Endothelial cell of umbilical vein (primary cell): ENCODE results near the gene GLI3. TPM values are rescaled to one million over a fixed set of nuclear protein-coding genes. Genes with fewer than 3 reads are reported as not detected.

Experiments used
- BruUV-seq: library from RNA; stranded (reverse); fragments of 400-500 nt; replicated peaks from 2 replicates; lab custom pipeline; 2021; lab: Mats Ljungman, UMichigan
- CTCF ChIA-PET: fragments of 300-600, 350-600 bp; sonication (Branson Sonifier 250); formaldehyde crosslinking; loops from one replicate; lab custom pipeline; 2021; ENCODE audit warnings: antibody characterized with exemption, inconsistent platforms; lab: Charles Lee
- POLR2A ChIA-PET: fragments of 300-600, 350-600 bp; sonication (Branson Sonifier 250); formaldehyde crosslinking; loops from one replicate; lab custom pipeline; 2021; ENCODE audit warnings: antibody characterized with exemption, inconsistent platforms; lab: Charles Lee
- DNase-seq: peaks from one replicate; pipeline ENCODE4 v3.0.0-alpha.2; 2011; ENCODE audit warnings: low read depth, low spot score
- FAIRE-seq: peaks from 2 replicates; lab custom pipeline; 2011; peaks lifted over from hg19 to GRCh38; lab: Jason Lieb, UNC
- H2AFZ ChIP-seq: 2 replicates; pipeline ENCODE4 v1.6.0; 2012; ENCODE audit warnings: low read depth, low read length, control low read depth, inconsistent platforms
- H3K27ac ChIP-seq: 2 replicates; pipeline ENCODE4 v1.5.1; 2011; ENCODE audit warnings: low read depth, mild to moderate bottlenecking, control low read depth, low read length, moderate library complexity; ENCODE audit not compliant: insufficient read depth
- H3K27me3 ChIP-seq, 2 experiments: 2 replicates each; pipeline versions ENCODE4 v1.6.0 to v1.6.1; 2011; ENCODE audit warnings: low read length in 2 of 2, mixed read lengths in 1 of 2; ENCODE audit not compliant: control insufficient read depth in 2 of 2, insufficient read depth in 2 of 2
- H3K36me3 ChIP-seq, 2 experiments: 2 replicates in 1 of 2; 3 replicates in 1 of 2; pipeline ENCODE4 v1.5.1; 2011; ENCODE audit warnings: low read length in 2 of 2, mild to moderate bottlenecking in 1 of 2, moderate library complexity in 1 of 2; ENCODE audit not compliant: control insufficient read depth in 2 of 2, insufficient read depth in 2 of 2; ENCODE audit errors: extremely low read depth in 1 of 2
- H3K4me1 ChIP-seq: 3 replicates; pipeline ENCODE4 v1.5.1; 2011; ENCODE audit warnings: mild to moderate bottlenecking, low read length; ENCODE audit not compliant: control insufficient read depth, insufficient read depth; ENCODE audit errors: extremely low read depth
- H3K4me2 ChIP-seq: 2 replicates; pipeline ENCODE4 v1.6.1; 2011; ENCODE audit warnings: low read length, control low read depth, mixed read lengths; ENCODE audit not compliant: insufficient read depth
- H3K4me3 ChIP-seq, 3 experiments: fragments of 200-600 bp in 1 of 3; sonication (generic), shearing (Covaris generic) in 1 of 3; replicated peaks in 1 of 3; 2 replicates each; pipeline ENCODE4 v1.5.1; 2011 to 2016; ENCODE audit warnings: control low read depth in 3 of 3, low read length in 3 of 3, mild to moderate bottlenecking in 2 of 3, inconsistent platforms in 1 of 3, low read depth in 1 of 3, moderate library complexity in 1 of 3; ENCODE audit not compliant: insufficient read depth in 1 of 3
- H3K79me2 ChIP-seq: 2 replicates; pipeline ENCODE4 v1.6.0; 2012; ENCODE audit warnings: low read length, inconsistent platforms; ENCODE audit not compliant: control insufficient read depth, insufficient read depth
- H3K9ac ChIP-seq: replicated peaks from 2 replicates; pipeline ENCODE3; 2011; ENCODE audit warnings: low read length, control low read depth; ENCODE audit not compliant: insufficient read depth; ENCODE audit errors: extremely low read depth
- H3K9me1 ChIP-seq: replicated peaks from 3 replicates; pipeline ENCODE4 v1.6.0; 2011; ENCODE audit warnings: mild to moderate bottlenecking, low read length; ENCODE audit not compliant: control insufficient read depth, insufficient read depth; ENCODE audit errors: extremely low read depth
- H3K9me3 ChIP-seq: replicated peaks from 2 replicates; pipeline ENCODE4 v1.5.1; 2012; ENCODE audit warnings: low read length, inconsistent platforms; ENCODE audit not compliant: control insufficient read depth, insufficient read depth
- H4K20me1 ChIP-seq: replicated peaks from 2 replicates; pipeline ENCODE3; 2011; ENCODE audit warnings: mild to moderate bottlenecking, low read length; ENCODE audit not compliant: control insufficient read depth, insufficient read depth; ENCODE audit errors: extremely low read depth
- EZH2 ChIP-seq: IDR thresholded peaks from 2 replicates; pipeline ENCODE4 v1.6.1; 2012; ENCODE audit warnings: borderline replicate concordance, low read depth, mild to moderate bottlenecking, moderate library complexity, low read length, inconsistent platforms; ENCODE audit not compliant: severe bottlenecking
- FOS ChIP-seq: IDR thresholded peaks from 2 replicates; pipeline ENCODE4 v1.6.1; 2011; ENCODE audit warnings: mild to moderate bottlenecking, low read length, moderate library complexity, borderline replicate concordance; ENCODE audit not compliant: insufficient read depth
- GATA2 ChIP-seq: IDR thresholded peaks from 2 replicates; pipeline ENCODE4 v1.7.0; 2011; ENCODE audit warnings: low read depth, mild to moderate bottlenecking, moderate library complexity, mixed read lengths, low read length; ENCODE audit not compliant: insufficient read length, insufficient read depth
- JUN ChIP-seq: IDR thresholded peaks from 2 replicates; pipeline ENCODE4 v1.6.1; 2011; ENCODE audit warnings: borderline replicate concordance, low read depth; ENCODE audit not compliant: insufficient read length, insufficient read depth
- MAX ChIP-seq: IDR thresholded peaks from 2 replicates; pipeline ENCODE4 v1.6.1; 2011; ENCODE audit not compliant: insufficient read depth, insufficient read length
- MYC ChIP-seq: IDR thresholded peaks from one replicate; pipeline ENCODE4 v1.6.1; 2011; ENCODE audit warnings: mild to moderate bottlenecking, low read depth, low read length
- POLR2A ChIP-seq: IDR thresholded peaks from 2 replicates; pipeline ENCODE4 v1.6.1; 2012; ENCODE audit warnings: low read depth, mild to moderate bottlenecking, control low read depth, low read length
- POLR2AphosphoS5 ChIP-seq: IDR thresholded peaks from 2 replicates; pipeline ENCODE4 v1.6.1; 2012; ENCODE audit warnings: low read depth, mild to moderate bottlenecking, control low read depth, low read length, moderate library complexity; ENCODE audit not compliant: insufficient read depth
- dilution Hi-C: fragments of 300-500 bp; cut with MboI; formaldehyde crosslinking; loops from one replicate; pipeline ENCODE4 v1.15.0; 2019; ENCODE audit warnings: low sequenced_read_pairs; ENCODE audit not compliant: extremely low pct_ligation_motif_present
- intact Hi-C: fragments of 100-400 bp; cut with micrococcal nuclease; formaldehyde crosslinking; loops from one replicate; pipeline ENCODE4 v1.10.0; 2022
- polyA plus RNA-seq, 4 experiments: library from polyadenylated mRNA; depleted of rRNA in 3 of 4; stranded (reverse) in 3 of 4; unstranded in 1 of 4; fragments of >200 nt; gene quantifications; 2 replicates each; pipeline versions ENCODE4 v1.2.1 to v1.2.3, GENCODE V29; 2011 to 2012; ENCODE audit warnings: missing spikeins in 1 of 4
- total RNA-seq: library from RNA; stranded (reverse); gene quantifications from 2 replicates; pipeline ENCODE4 v1.2.3, GENCODE V29; 2021
- TF ChIP-seq, protein P1 (sequence below), 2 donors: IDR thresholded peaks; 1 replicate in 1 of 2; 2 replicates in 1 of 2; pipeline ENCODE4 v1.5.1; 2011; ENCODE audit warnings: low read length in 2 of 2, mild to moderate bottlenecking in 2 of 2, moderate library complexity in 2 of 2, control low read depth in 1 of 2, inconsistent platforms in 1 of 2, low read depth in 1 of 2; ENCODE audit not compliant: insufficient read depth in 1 of 2; ENCODE audit errors: extremely low read depth in 1 of 2

The GLI3 gene
- total and polyA plus RNA-seq, 2 donors (not counting 3 experiments of a cell fraction or from before 2014, with no cell fraction given) = 6.0 to 24.9 TPM

GRCh38 chr7:41942468-41943093 lies 294.4 kb downstream of the GLI3 start:
- DNase-seq = no peak
- Histone ChIP-seq H3K36me3 (no peaks in the 10 kb centered on the region), H3K27me3 (peaks cover 4% of the 10 kb centered on the region in 2 experiments), H3K4me2 (peak overlapping the region; percentile 14), H3K9me1 (no peaks in the 10 kb centered on the region), H3K4me3 (no peak overlapping the region), H4K20me1 (no peaks in the 10 kb centered on the region), H2AFZ (no peak overlapping the region), H3K27ac (no peak overlapping the region), H3K9me3 (no peaks in the 10 kb centered on the region), H3K4me1 (no peaks in the 10 kb centered on the region), H3K79me2 (no peaks in the 10 kb centered on the region), H3K9ac (no peak overlapping the region)
- no TSS peak for BruUV-seq
- no peak for TF ChIP-seq EZH2
- TF ChIP-seq MAX = no peak
- TF ChIP-seq GATA2 = no peak
- no peak for TF ChIP-seq JUN
- no peak for TF ChIP-seq POLR2AphosphoS5
- no peak for TF ChIP-seq MYC
- TF ChIP-seq, protein P1, sequence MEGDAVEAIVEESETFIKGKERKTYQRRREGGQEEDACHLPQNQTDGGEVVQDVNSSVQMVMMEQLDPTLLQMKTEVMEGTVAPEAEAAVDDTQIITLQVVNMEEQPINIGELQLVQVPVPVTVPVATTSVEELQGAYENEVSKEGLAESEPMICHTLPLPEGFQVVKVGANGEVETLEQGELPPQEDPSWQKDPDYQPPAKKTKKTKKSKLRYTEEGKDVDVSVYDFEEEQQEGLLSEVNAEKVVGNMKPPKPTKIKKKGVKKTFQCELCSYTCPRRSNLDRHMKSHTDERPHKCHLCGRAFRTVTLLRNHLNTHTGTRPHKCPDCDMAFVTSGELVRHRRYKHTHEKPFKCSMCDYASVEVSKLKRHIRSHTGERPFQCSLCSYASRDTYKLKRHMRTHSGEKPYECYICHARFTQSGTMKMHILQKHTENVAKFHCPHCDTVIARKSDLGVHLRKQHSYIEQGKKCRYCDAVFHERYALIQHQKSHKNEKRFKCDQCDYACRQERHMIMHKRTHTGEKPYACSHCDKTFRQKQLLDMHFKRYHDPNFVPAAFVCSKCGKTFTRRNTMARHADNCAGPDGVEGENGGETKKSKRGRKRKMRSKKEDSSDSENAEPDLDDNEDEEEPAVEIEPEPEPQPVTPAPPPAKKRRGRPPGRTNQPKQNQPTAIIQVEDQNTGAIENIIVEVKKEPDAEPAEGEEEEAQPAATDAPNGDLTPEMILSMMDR (IDR thresholded peaks at IDR 0.05; ENCODE audit: extremely low read depth in 1 of 2, insufficient read depth in 1 of 2, low read depth in 1 of 2, low read length in 2 of 2) = no peak
- TF ChIP-seq POLR2A = no peak
- TF ChIP-seq FOS = no peak
- dilution Hi-C loops (no loop called here), intact Hi-C loops (loop anchor here (1.0 to 5.0 kb wide), 8 partner anchors 34 to 990 kb away; partner anchors contain the start of genes MRPL32 and PSMA2)
- CTCF ChIA-PET = interaction anchor here (0.8 to 8.7 kb wide), 30 partner anchors 12 to 1710 kb away, joined by 3 to 354 read pairs (median 4); partner anchors contain the start of genes MRPL32 and PSMA2
- FAIRE-seq = peak; percentile 8
- POLR2A ChIA-PET = interaction anchor here (0.7 kb wide), 1 partner anchor 284 kb away, joined by 3 read pairs; no protein-coding TSS in a partner anchor
